Measurements from ENCODE around the gene GOLGB1. TPM values are rescaled to one million over a fixed set of nuclear protein-coding genes. Genes with fewer than 3 reads are reported as not detected.

GOLGB1 gene
- total and polyA plus RNA-seq, 4 donors = 14.5 to 74.0 (median 49.5) TPM

DNA sequence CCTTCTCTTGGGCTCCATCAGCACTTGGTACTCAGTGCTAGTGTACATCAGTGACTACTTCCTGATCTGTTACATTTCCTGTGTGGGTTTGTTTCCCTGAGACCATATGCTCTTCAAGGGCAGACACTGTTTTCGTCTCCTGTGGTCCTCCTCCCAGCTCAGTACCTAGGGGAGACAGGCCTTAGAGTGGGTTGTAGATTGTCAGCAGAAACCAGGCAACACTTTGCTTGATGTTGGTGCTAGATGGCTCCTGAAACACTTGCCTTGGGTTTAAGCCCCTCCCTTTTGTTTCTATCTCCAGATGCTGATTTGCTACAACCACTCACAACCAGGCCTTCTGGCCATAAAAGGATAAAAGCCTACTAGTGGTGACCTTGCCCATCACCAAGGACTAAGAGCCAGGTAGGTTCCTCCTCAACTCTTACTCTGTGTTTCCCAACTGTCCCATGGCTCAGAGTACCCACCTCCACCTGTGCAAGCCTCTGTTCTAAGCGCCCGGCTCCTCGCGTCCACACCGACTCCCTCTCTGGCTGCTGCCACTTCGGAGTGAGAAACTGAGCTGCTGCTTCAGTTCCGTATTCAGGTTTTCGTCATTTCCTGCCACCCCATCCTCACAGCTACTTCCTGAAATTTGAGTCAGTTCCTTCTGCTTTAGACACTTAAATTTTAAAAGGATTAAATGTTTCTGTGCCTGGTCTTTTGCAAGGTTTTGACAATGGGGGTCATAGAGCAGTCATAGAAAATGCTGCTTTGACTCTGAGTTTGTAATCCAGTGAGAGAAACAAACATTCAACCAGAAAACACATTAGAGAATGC is 89.0 kb downstream of the GOLGB1 start, which contains the start of gene HCLS1:
HCLS1 (minus strand) TSS at position 548 of the 816 bp plus-strand sequence. CDS start 2,556 bp downstream, outside the sequence.
- ATAC-seq (ENCODE audit: low FRiP score) = peak; percentile 63
- whole genome bisulfite sequencing, 2 donors = 73 to 75% methylated on average over 9 of the region's 9 CpGs

DNA sequence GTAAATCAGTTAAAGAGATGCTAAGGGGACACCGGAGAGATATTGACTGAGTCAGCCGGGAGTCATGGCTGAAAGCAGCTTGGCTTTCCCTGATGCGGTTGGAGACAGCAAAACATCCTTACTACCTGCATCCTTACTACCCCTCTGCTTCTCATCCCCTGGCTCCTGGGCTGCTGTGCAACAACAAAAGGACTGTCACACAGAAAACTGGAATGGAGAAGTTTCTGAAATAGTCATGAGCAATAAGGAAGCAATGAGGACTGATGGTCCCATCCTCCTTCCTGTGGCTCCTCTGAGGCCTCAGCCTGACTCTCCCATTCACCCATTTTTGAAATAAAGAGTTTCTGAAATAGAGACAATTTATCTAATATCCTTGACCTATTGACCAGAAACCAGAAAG is 90.0 kb downstream of the GOLGB1 start:
- peaks cover 4 to 5% of the 10 kb centered on the region in 2 donors for H3K36me3 ChIP-seq (ENCODE audit: control insufficient read depth in 1 of 2, insufficient read depth in 2 of 2, low read length in 1 of 2)
- ATAC-seq (ENCODE audit: low FRiP score) (no peak), DNase-seq (no peak)
- no peak overlapping the region for H3K4me3 ChIP-seq (ENCODE audit: low read length in 2 of 2)
- no peaks in the 10 kb centered on the region for H3K4me1 ChIP-seq (ENCODE audit: control insufficient read depth in 1 of 2, insufficient read depth in 2 of 2, low read length in 2 of 2)
- no peaks in the 10 kb centered on the region for H3K27me3 ChIP-seq (ENCODE audit: control insufficient read depth in 1 of 2, insufficient read depth in 2 of 2, low read length in 1 of 2)
- no peaks in the 10 kb centered on the region for H3K9me3 ChIP-seq (ENCODE audit: control insufficient read depth, low read length)
- H3K27ac ChIP-seq (ENCODE audit: low read depth in 1 of 2, low read length in 2 of 2) = no peak overlapping the region
- WGBS, 2 donors = 91 to 94% methylated on average over 3 of the region's 3 CpGs
- intact Hi-C loops (cut with DNase I) = no loop called here

More for the DNA sequence above, 89.0 kb downstream of the GOLGB1 start, which contains the start of gene HCLS1:
- H3K27me3 ChIP-seq (ENCODE audit: control insufficient read depth in 1 of 2, insufficient read depth in 2 of 2, low read length in 1 of 2) = no peaks in the 10 kb centered on the region
- no peak within 1 kb of the TSS for H3K4me3 ChIP-seq (ENCODE audit: low read length in 2 of 2)
- intact Hi-C loops (cut with DNase I) = no loop called here
- H3K9me3 ChIP-seq (ENCODE audit: control insufficient read depth, low read length) = no peaks in the 10 kb centered on the region
- DNase-seq = peak; percentile 76 to 77
- peak within 1 kb of the TSS in 1 of 2 donors; percentile 8 for H3K27ac ChIP-seq (ENCODE audit: low read depth in 1 of 2, low read length in 2 of 2)
- H3K4me1 ChIP-seq (ENCODE audit: control insufficient read depth in 1 of 2, insufficient read depth in 2 of 2, low read length in 2 of 2) = no peaks in the 10 kb centered on the region
- H3K36me3 ChIP-seq (ENCODE audit: control insufficient read depth in 1 of 2, insufficient read depth in 2 of 2, low read length in 1 of 2) = peaks cover 7 to 12% of the 10 kb centered on the region in 2 donors

DNA sequence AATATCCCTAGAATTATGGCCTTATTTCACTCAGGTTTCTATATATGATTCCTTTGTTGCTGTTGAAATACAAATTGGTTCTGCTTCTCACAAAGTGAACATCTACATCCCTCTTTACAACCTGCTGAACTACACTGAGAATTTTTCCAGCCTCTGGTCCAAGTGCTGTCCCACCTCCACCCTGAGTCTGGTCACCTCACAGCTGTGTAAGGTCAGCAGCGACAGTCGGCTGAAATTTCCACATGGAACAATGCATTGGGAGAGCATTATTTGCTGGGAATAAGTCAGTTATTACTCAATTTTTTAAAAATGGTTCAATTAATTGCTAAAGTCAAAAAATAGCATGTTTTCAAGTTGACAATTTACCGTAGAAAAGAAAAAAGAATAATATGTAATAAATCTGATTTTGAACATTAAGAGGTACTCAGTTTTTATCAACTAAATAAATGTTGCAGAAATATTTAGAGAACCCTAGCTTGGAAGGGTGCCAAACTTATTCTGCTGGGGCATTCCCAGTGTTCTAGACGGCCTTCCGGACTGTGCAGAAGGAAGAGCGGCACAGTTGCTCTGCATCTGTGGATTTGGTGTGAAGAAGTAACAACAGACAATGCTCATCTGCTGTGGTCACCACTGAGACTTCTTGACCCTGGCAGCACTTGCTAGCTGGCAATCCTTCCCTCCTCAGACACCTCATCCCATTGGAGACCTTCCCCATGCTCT is 90.7 kb downstream of the GOLGB1 start:
- no peaks in the 10 kb centered on the region for H3K4me1 ChIP-seq (ENCODE audit: control insufficient read depth in 1 of 2, insufficient read depth in 2 of 2, low read length in 2 of 2)
- ATAC-seq (ENCODE audit: low FRiP score) (peak; percentile 16), DNase-seq (no peak)
- peaks cover 0 to 2% of the 10 kb centered on the region in 2 donors for H3K36me3 ChIP-seq (ENCODE audit: control insufficient read depth in 1 of 2, insufficient read depth in 2 of 2, low read length in 1 of 2)
- H3K9me3 ChIP-seq (ENCODE audit: control insufficient read depth, low read length) = no peaks in the 10 kb centered on the region
- H3K4me3 ChIP-seq (ENCODE audit: low read length in 2 of 2) = no peak overlapping the region
- H3K27ac ChIP-seq (ENCODE audit: low read depth in 1 of 2, low read length in 2 of 2) = no peak overlapping the region
- H3K27me3 ChIP-seq (ENCODE audit: control insufficient read depth in 1 of 2, insufficient read depth in 2 of 2, low read length in 1 of 2) = no peaks in the 10 kb centered on the region
- intact Hi-C loops (cut with DNase I) = no loop called here
- WGBS, 2 donors = 46 to 48% methylated on average over 6 of the region's 6 CpGs

DNA sequence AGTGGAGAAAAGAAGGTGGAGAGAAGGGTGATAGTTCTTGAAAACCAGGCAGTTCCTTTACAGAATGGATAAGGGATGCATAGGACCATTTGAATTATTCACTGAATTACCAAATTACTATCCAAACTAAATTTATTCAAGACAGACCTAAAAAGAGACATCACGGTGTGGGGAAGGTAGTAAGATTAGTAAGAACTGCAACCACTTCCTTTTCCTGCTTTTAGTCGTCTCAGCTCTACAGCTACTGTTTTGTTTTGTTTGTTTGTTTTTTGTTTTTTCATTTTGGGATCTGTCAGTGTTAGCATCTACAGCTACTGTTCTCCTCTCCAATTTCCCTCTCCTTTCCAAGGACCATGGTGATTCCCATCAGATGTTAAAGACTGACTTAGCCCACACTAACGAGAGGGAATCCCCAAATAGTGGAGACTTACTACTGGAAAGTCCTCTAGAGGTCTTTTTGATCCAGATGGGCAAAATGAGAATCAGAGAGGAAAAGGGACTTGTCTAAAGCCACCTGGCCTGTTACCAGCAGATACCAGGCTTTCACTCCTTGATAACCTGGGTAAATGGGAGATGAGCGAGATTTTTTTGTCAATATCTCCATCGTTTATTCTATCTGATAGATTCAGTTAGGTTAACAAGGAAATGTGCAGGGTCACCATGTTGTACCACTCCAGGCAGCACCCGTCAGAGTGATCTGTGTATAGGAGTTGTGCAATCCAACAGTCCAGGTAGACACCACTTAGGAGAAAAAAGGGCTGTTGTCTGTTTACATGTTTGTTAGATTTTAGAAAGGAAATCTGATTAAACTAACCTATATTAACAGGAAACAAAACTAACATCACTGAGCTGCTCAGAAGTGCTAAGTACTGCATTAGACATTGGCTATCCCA is 94.8 kb downstream of the GOLGB1 start:
- WGBS, 2 donors = 84 to 88% methylated on average over 6 of the region's 6 CpGs
- no peaks in the 10 kb centered on the region for H3K9me3 ChIP-seq (ENCODE audit: control insufficient read depth, low read length)
- H3K27me3 ChIP-seq (ENCODE audit: control insufficient read depth in 1 of 2, insufficient read depth in 2 of 2, low read length in 1 of 2) = no peaks in the 10 kb centered on the region
- no peaks in the 10 kb centered on the region for H3K4me1 ChIP-seq (ENCODE audit: control insufficient read depth in 1 of 2, insufficient read depth in 2 of 2, low read length in 2 of 2)
- no peaks in the 10 kb centered on the region for H3K36me3 ChIP-seq (ENCODE audit: control insufficient read depth in 1 of 2, insufficient read depth in 2 of 2, low read length in 1 of 2)
- intact Hi-C loops (cut with DNase I) = no loop called here
- H3K4me3 ChIP-seq (ENCODE audit: low read length in 2 of 2) = no peak overlapping the region
- H3K27ac ChIP-seq (ENCODE audit: low read depth in 1 of 2, low read length in 2 of 2) = no peak overlapping the region
- ATAC-seq (ENCODE audit: low FRiP score) = no peak
- no peak for DNase-seq

DNA sequence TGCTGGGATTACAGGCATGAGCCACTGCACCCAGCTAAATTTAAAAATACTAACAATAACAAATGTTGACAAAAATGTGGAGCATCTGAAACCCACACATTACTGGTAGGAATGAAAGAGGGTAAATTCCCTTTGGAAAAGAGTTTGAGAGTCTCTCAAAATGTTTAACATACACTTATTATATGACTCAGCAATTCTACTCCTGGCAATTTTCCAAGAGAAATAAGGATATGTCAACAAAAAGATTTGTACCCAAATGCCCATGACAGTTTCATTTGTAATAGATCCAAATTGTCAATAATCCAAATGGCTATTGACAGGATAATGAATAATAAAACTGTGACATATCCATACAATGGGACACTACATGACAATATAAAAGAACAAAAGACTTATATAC is 97.9 kb downstream of the GOLGB1 start:
- no peaks in the 10 kb centered on the region for H3K27me3 ChIP-seq (ENCODE audit: control insufficient read depth in 1 of 2, insufficient read depth in 2 of 2, low read length in 1 of 2)
- no peak for ATAC-seq (ENCODE audit: low FRiP score)
- intact Hi-C loops (cut with DNase I) = no loop called here
- H3K4me1 ChIP-seq (ENCODE audit: control insufficient read depth in 1 of 2, insufficient read depth in 2 of 2, low read length in 2 of 2) = peaks cover 0 to 2% of the 10 kb centered on the region in 2 donors
- no peak overlapping the region for H3K27ac ChIP-seq (ENCODE audit: low read depth in 1 of 2, low read length in 2 of 2)
- H3K4me3 ChIP-seq (ENCODE audit: low read length in 2 of 2) = no peak overlapping the region
- no peaks in the 10 kb centered on the region for H3K9me3 ChIP-seq (ENCODE audit: control insufficient read depth, low read length)
- no peak for DNase-seq
- no peaks in the 10 kb centered on the region for H3K36me3 ChIP-seq (ENCODE audit: control insufficient read depth in 1 of 2, insufficient read depth in 2 of 2, low read length in 1 of 2)

DNA sequence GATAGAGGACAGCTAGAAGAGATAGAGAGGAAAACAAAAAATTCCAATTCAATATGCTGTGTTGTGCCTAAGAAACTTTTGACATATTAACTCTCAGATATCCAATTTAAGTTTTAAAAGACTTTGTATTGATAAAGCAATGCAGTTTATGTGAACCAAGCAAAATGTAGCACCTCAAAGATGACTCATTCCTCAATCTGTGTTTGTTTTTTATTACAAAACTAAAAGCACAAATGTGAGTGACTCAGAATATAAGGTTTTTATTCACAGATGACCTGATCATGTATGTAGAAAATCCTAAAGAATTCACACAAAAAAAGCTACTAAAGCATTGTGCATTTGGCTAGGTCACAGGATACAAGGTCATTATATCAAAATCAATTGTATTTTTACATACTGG is 99.9 kb downstream of the GOLGB1 start:
- Histone ChIP-seq H3K36me3 (ENCODE audit: control insufficient read depth in 1 of 2, insufficient read depth in 2 of 2, low read length in 1 of 2) (no peaks in the 10 kb centered on the region), H3K27me3 (ENCODE audit: control insufficient read depth in 1 of 2, insufficient read depth in 2 of 2, low read length in 1 of 2) (no peaks in the 10 kb centered on the region), H3K4me1 (ENCODE audit: control insufficient read depth in 1 of 2, insufficient read depth in 2 of 2, low read length in 2 of 2) (peaks cover 0 to 2% of the 10 kb centered on the region in 2 donors), H3K4me3 (ENCODE audit: low read length in 2 of 2) (no peak overlapping the region), H3K27ac (ENCODE audit: low read depth in 1 of 2, low read length in 2 of 2) (no peak overlapping the region), H3K9me3 (ENCODE audit: control insufficient read depth, low read length) (no peaks in the 10 kb centered on the region)
- no peak for DNase-seq
- no peak for ATAC-seq (ENCODE audit: low FRiP score)
- intact Hi-C loops (cut with DNase I) = no loop called here

DNA sequence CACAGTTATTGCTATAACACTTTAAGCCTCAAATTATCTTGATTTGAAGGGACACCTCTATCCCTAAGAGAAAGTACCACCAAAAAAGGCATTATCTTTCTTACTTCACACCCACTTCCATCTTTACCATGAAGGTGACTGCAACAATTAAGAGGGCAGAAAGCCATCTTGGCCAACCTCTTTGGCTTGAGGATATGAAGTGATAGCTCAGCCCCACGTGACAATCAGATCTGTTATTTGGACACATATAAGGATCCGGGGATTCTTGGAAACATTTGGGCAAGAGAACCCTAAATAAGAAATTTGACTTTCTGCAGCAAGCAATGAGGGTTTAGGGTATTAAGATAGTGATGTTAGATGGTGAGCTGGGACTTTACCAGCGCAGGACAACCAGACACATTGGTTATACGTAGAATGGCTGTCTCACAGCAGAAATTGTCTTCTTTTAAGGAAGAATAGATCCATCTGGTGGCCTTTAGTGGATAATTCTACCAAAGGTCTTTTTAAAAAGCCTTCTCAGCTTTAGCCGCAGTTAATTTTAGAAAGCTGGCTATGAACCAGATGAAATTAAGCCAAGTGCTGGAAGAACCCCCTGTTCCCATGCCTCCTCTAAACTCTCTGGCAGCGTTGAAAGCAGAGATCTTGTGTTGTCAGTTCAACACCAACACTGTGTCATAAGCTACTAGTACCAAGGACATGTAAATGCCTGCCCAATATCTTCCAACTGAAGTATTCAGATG is 101.2 kb downstream of the GOLGB1 start:
- intact Hi-C loops (cut with DNase I) = no loop called here
- Histone ChIP-seq H3K9me3 (ENCODE audit: control insufficient read depth, low read length) (no peaks in the 10 kb centered on the region), H3K4me3 (ENCODE audit: low read length in 2 of 2) (no peak overlapping the region), H3K27ac (ENCODE audit: low read depth in 1 of 2, low read length in 2 of 2) (peak overlapping the region in 1 of 2 donors; percentile 51), H3K36me3 (ENCODE audit: control insufficient read depth in 1 of 2, insufficient read depth in 2 of 2, low read length in 1 of 2) (no peaks in the 10 kb centered on the region), H3K27me3 (ENCODE audit: control insufficient read depth in 1 of 2, insufficient read depth in 2 of 2, low read length in 1 of 2) (no peaks in the 10 kb centered on the region), H3K4me1 (ENCODE audit: control insufficient read depth in 1 of 2, insufficient read depth in 2 of 2, low read length in 2 of 2) (peaks cover 0 to 2% of the 10 kb centered on the region in 2 donors)
- ATAC-seq (ENCODE audit: low FRiP score) (peak; percentile 62), DNase-seq (no peak)
- 11% methylated on average over 6 of the region's 6 CpGs for WGBS, 2 donors

DNA sequence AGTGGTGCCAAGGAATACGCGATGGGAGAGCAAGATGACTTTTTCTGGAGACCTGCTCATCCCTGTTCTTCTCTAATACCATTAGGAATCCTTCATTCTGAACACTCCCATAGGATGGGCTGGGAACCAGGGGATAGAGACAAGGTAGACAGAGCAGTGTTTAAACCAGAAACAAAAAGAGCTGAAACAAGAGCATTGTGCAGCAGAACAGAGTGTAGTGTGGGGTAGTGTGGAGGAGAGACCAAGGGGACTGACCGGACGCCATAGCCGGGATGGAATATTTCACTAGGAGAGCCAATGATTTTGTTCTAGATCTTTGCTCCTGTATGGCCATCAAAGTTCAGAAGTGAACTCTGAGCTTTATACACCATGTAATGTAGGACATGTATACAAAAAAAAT is 104.5 kb downstream of the GOLGB1 start:
- no peak for DNase-seq
- Histone ChIP-seq H3K4me1 (ENCODE audit: control insufficient read depth in 1 of 2, insufficient read depth in 2 of 2, low read length in 2 of 2) (peaks cover 0 to 2% of the 10 kb centered on the region in 2 donors), H3K9me3 (ENCODE audit: control insufficient read depth, low read length) (no peaks in the 10 kb centered on the region), H3K27ac (ENCODE audit: low read depth in 1 of 2, low read length in 2 of 2) (no peak overlapping the region), H3K36me3 (ENCODE audit: control insufficient read depth in 1 of 2, insufficient read depth in 2 of 2, low read length in 1 of 2) (no peaks in the 10 kb centered on the region), H3K27me3 (ENCODE audit: control insufficient read depth in 1 of 2, insufficient read depth in 2 of 2, low read length in 1 of 2) (no peaks in the 10 kb centered on the region), H3K4me3 (ENCODE audit: low read length in 2 of 2) (no peak overlapping the region)
- no peak for ATAC-seq (ENCODE audit: low FRiP score)
- intact Hi-C loops (cut with DNase I) = no loop called here
- WGBS, 2 donors = 89% methylated on average over 5 of the region's 5 CpGs

Data from aorta (tissue), 5 donors.